ENCODE results near the gene BEST3. TPM values are rescaled to one million over a fixed set of nuclear protein-coding genes. Genes with fewer than 3 reads are reported as not detected.

BEST3 gene
- total RNA-seq, 4 donors from 2014 or later: 0.23 TPM; not detected in 3

DNA sequence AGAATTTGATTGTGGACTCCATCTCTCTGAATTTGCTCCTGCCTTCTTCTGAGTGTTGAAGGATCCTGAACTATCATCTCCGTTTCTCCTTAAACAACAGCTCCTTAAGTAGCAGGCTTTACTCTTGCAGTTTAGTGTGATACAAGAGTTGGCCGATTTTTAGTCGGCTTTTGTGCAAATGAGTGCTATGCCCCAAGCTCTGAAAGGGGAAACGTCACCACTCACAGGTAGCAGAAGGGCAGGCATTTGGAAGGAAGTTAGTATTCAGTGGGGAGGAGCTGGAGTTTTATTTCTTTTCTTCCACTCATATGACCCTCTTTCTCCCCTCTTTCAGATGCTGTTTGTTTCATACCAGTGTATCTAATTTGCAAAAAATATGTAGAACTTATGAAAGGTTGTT is 51.9 kb downstream of the BEST3 start:
- H3K4me1 ChIP-seq: no peaks in the 10 kb centered on the region
- H3K36me3 ChIP-seq: no peaks in the 10 kb centered on the region
- H3K4me3 ChIP-seq: no peak overlapping the region
- no peak for TF ChIP-seq POLR2A (IDR thresholded peaks at IDR 0.05)
- TF ChIP-seq POLR2AphosphoS5 (IDR thresholded peaks at IDR 0.05): no peak
- no peak for TF ChIP-seq EP300 (IDR thresholded peaks at IDR 0.05)
- TF ChIP-seq, protein P1, sequence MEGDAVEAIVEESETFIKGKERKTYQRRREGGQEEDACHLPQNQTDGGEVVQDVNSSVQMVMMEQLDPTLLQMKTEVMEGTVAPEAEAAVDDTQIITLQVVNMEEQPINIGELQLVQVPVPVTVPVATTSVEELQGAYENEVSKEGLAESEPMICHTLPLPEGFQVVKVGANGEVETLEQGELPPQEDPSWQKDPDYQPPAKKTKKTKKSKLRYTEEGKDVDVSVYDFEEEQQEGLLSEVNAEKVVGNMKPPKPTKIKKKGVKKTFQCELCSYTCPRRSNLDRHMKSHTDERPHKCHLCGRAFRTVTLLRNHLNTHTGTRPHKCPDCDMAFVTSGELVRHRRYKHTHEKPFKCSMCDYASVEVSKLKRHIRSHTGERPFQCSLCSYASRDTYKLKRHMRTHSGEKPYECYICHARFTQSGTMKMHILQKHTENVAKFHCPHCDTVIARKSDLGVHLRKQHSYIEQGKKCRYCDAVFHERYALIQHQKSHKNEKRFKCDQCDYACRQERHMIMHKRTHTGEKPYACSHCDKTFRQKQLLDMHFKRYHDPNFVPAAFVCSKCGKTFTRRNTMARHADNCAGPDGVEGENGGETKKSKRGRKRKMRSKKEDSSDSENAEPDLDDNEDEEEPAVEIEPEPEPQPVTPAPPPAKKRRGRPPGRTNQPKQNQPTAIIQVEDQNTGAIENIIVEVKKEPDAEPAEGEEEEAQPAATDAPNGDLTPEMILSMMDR (IDR thresholded peaks at IDR 0.05): no peak
- 54 to 80% methylated on average over 2 to 3 of the region's 4 CpGs for WGBS, 2 donors (ENCODE audit: low coverage in 1 of 2)
- no peak for ATAC-seq
- H3K27ac ChIP-seq: no peak overlapping the region
- H3K27me3 ChIP-seq: no peaks in the 10 kb centered on the region
- no peaks in the 10 kb centered on the region for H3K9me3 ChIP-seq

DNA sequence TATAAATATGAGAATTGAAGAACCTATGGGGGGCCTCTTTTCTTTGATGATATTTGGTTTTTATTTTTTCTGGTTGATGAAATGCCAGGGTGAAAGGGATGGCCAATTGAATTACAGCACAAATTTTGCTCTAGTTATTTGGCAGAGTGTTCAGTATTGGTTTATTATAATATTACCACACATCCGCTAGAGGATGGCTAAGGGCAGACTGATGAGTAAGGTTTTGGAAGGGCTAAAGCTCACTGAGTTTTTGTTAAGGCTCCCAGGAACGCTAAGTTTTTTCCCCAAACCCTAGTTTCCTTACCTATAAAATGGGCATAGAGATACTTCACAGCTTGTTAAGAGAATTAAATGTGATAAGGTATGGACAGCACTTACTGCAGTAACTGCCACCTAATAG is 54.1 kb downstream of the BEST3 start:
- no peak for ATAC-seq
- H3K27ac ChIP-seq: no peak overlapping the region
- H3K9me3 ChIP-seq: no peaks in the 10 kb centered on the region
- H3K4me3 ChIP-seq: no peak overlapping the region
- WGBS, 2 donors (ENCODE audit: low coverage in 1 of 2): 70 to 83% methylated on average over 1 to 2 of the region's 2 CpGs
- no peaks in the 10 kb centered on the region for H3K27me3 ChIP-seq
- TF ChIP-seq EP300 (IDR thresholded peaks at IDR 0.05) (no peak), POLR2AphosphoS5 (IDR thresholded peaks at IDR 0.05) (no peak), POLR2A (IDR thresholded peaks at IDR 0.05) (no peak)
- TF ChIP-seq, protein P1 (IDR thresholded peaks at IDR 0.05): no peak
- H3K36me3 ChIP-seq: no peaks in the 10 kb centered on the region
- no peaks in the 10 kb centered on the region for H3K4me1 ChIP-seq

DNA sequence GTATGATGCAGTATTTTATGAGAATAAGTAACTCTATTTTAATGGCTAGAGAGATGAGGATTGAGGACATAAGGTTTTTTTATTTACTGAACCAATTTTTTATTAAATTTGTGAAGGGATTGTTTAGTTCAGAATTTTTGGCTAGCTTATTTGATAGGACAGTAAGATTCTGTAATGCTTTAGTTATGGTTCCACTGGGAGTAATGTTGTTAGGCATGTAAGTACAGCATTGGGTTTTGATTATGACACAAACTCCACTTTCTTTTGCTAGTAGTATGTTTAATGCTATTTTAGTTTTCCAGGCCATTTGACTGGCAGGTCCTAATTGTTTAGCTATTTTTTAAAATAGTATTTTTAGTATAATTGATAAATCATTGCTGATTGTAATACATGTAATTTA is 54.6 kb downstream of the BEST3 start:
- no peak for ATAC-seq
- H3K27me3 ChIP-seq: no peaks in the 10 kb centered on the region
- H3K4me1 ChIP-seq: no peaks in the 10 kb centered on the region
- no peak overlapping the region for H3K27ac ChIP-seq
- no peaks in the 10 kb centered on the region for H3K36me3 ChIP-seq
- no peak overlapping the region for H3K4me3 ChIP-seq
- no peaks in the 10 kb centered on the region for H3K9me3 ChIP-seq
- TF ChIP-seq POLR2A (IDR thresholded peaks at IDR 0.05) (no peak), EP300 (IDR thresholded peaks at IDR 0.05) (no peak), POLR2AphosphoS5 (IDR thresholded peaks at IDR 0.05) (no peak)
- TF ChIP-seq, protein P1 (IDR thresholded peaks at IDR 0.05): no peak

DNA sequence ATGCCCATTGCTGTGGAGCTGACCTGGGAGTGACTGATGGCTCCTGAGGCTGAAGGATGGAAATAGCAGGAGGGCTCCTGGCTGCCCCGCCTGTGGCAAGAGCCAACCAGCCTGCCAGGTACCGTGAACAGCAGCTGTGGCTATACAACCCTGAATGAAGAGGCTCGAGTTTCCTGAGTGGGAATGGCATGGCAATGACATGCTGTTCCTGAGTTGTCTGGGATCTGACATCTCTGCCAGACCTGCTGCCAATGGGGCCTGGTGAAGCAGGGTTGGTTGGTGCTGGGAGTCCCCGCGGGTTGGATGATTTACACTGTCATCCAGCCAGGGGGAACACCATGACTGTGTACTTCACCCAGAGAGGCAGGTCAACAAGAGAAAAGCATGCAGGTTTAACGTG is 56.6 kb downstream of the BEST3 start:
- Histone ChIP-seq H3K27me3 (no peaks in the 10 kb centered on the region), H3K27ac (no peak overlapping the region), H3K4me3 (no peak overlapping the region), H3K9me3 (no peaks in the 10 kb centered on the region), H3K36me3 (no peaks in the 10 kb centered on the region), H3K4me1 (no peaks in the 10 kb centered on the region)
- TF ChIP-seq POLR2AphosphoS5 (IDR thresholded peaks at IDR 0.05) (no peak), EP300 (IDR thresholded peaks at IDR 0.05) (no peak), POLR2A (IDR thresholded peaks at IDR 0.05) (no peak)
- TF ChIP-seq, protein P1 (IDR thresholded peaks at IDR 0.05): no peak
- no peak for ATAC-seq
- WGBS, 2 donors (ENCODE audit: low coverage in 1 of 2): 40 to 66% methylated on average over 1 to 3 of the region's 6 CpGs

DNA sequence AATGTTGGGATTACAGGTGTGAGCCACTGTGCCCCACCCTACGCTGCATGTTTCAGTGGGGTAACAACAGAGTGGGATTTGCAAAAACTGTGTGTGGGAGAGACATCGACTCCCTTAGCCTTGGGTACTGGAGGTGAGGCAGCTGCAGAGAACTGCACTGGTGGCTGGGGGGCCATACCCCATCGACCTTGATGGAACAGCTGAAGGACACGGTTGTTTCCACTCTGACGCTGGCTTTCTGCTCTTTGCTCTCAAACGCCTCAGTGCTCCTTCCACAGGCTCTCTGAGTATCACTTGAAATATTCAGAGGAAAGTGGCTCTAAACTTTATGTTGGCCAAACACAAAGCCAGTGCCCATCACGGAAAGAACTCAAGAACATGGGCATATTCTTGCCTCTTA is 57.6 kb downstream of the BEST3 start:
- H3K4me3 ChIP-seq: no peak overlapping the region
- no peak overlapping the region for H3K27ac ChIP-seq
- no peaks in the 10 kb centered on the region for H3K27me3 ChIP-seq
- no peak for ATAC-seq
- no peaks in the 10 kb centered on the region for H3K9me3 ChIP-seq
- H3K4me1 ChIP-seq: no peaks in the 10 kb centered on the region
- TF ChIP-seq POLR2AphosphoS5 (IDR thresholded peaks at IDR 0.05): no peak
- no peak for TF ChIP-seq EP300 (IDR thresholded peaks at IDR 0.05)
- TF ChIP-seq, protein P1 (IDR thresholded peaks at IDR 0.05): no peak
- TF ChIP-seq POLR2A (IDR thresholded peaks at IDR 0.05): no peak
- H3K36me3 ChIP-seq: no peaks in the 10 kb centered on the region
- 82 to 83% methylated on average over 3 to 6 of the region's 7 CpGs for WGBS, 2 donors (ENCODE audit: low coverage in 1 of 2)
